ENCODE data around the gene ZNF804A.

ZNF804A gene

GRCh38 chr2:184906160-184906559, 307.8 kb downstream of the ZNF804A start:
- Histone ChIP-seq H3K4me3 (no peak overlapping the region), H3K27me3 (no peaks in the 10 kb centered on the region), H3K4me1 (no peaks in the 10 kb centered on the region), H3K36me3 (no peaks in the 10 kb centered on the region), H3K27ac (no peak overlapping the region), H3K9me3 (no peaks in the 10 kb centered on the region)
- TF ChIP-seq CTCF (IDR thresholded peaks at IDR 0.05) = no peak
- DNase-seq = no peak
- intact Hi-C loops (cut with DNase I; ENCODE audit: low total_unique reads) = no loop called here

DNA sequence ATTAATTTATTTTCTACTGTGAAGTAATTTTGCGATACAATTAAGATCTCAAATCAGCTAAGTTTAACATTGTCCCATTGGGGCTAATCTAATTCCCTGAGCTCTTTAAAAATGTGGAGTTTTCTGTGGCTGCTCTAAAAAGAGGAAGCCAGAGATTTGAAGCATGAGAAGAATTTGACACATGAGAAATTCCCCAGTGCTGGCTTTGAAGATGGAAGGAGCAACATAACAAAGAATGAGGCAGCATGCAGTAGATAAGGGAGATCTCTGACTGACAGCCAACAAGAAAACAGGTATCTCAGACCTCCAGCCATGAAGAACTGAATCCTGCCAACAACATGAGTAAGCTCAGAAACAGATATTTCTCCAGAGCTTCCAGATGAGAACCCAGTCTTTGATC, 308.4 kb downstream of the ZNF804A start:
- no peak for TF ChIP-seq CTCF (IDR thresholded peaks at IDR 0.05)
- no peaks in the 10 kb centered on the region for H3K27me3 ChIP-seq
- no peak for DNase-seq
- H3K4me3 ChIP-seq = no peak overlapping the region
- intact Hi-C loops (cut with DNase I; ENCODE audit: low total_unique reads) = no loop called here
- no peak overlapping the region for H3K27ac ChIP-seq
- H3K4me1 ChIP-seq = no peaks in the 10 kb centered on the region
- no peaks in the 10 kb centered on the region for H3K36me3 ChIP-seq
- H3K9me3 ChIP-seq = no peaks in the 10 kb centered on the region

DNA sequence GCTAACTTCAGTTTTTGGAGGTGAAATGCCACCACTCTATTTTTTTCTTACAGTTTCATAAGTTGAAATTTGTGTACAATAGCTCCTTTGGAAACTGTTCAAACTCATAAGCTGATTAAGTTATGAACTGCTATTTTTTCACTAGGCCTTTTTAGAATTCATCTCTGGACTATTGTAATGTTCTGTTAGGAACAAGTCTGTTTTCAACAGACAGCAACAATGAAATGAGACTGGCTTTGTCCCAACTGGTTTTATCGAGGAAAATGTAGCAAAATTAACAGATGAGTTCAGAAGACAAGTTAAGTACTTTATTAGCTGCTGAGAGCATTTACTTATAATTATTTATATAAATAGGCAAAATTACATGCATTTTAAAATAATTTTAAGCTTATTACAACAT, 310.6 kb downstream of the ZNF804A start:
- Histone ChIP-seq H3K9me3 (peaks cover 0 to 4% (median 0%) of the 10 kb centered on the region in 3 donors), H3K4me1 (no peaks in the 10 kb centered on the region), H3K27ac (no peak overlapping the region), H3K27me3 (no peaks in the 10 kb centered on the region), H3K4me3 (no peak overlapping the region), H3K36me3 (no peaks in the 10 kb centered on the region)
- DNase-seq = no peak
- TF ChIP-seq CTCF (IDR thresholded peaks at IDR 0.05) = no peak
- intact Hi-C loops (cut with DNase I; ENCODE audit: low total_unique reads) = no loop called here

GRCh38 chr2:184920451-184920965, 322.2 kb downstream of the ZNF804A start:
- Histone ChIP-seq H3K9me3 (no peaks in the 10 kb centered on the region), H3K27me3 (no peaks in the 10 kb centered on the region), H3K27ac (no peak overlapping the region), H3K4me1 (no peaks in the 10 kb centered on the region), H3K4me3 (no peak overlapping the region), H3K36me3 (no peaks in the 10 kb centered on the region)
- no peak for DNase-seq
- TF ChIP-seq CTCF (IDR thresholded peaks at IDR 0.05) = no peak
- intact Hi-C loops (cut with DNase I; ENCODE audit: low total_unique reads) = no loop called here

GRCh38 chr2:184921676-184922075, 323.3 kb downstream of the ZNF804A start:
- no peak for DNase-seq
- Histone ChIP-seq H3K27ac (no peak overlapping the region), H3K36me3 (no peaks in the 10 kb centered on the region), H3K4me3 (no peak overlapping the region), H3K27me3 (no peaks in the 10 kb centered on the region), H3K9me3 (peaks cover 0 to 4% (median 0%) of the 10 kb centered on the region in 3 donors), H3K4me1 (no peaks in the 10 kb centered on the region)
- no peak for TF ChIP-seq CTCF (IDR thresholded peaks at IDR 0.05)
- intact Hi-C loops (cut with DNase I; ENCODE audit: low total_unique reads) = no loop called here

DNA sequence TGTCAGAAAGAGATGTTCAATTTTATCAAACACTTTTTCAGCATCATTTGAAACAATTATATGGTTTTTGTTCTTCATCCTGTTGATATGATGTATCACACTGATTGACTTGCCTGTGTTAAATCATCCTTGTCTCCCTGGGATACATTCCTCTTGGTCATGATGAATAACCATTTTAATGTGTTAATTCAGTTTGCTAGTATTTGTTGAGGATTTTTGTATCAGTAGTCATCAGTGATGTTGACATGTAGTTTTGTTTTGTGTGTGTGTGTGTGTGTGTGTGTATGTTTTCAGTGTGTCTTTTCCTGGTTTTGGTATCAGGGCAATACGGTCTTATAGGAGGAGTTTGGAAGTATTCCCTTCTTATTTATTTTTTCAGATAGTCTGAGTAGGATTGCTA, 325.4 kb downstream of the ZNF804A start:
- TF ChIP-seq CTCF (IDR thresholded peaks at IDR 0.05) = no peak
- H3K27me3 ChIP-seq = no peaks in the 10 kb centered on the region
- H3K36me3 ChIP-seq = no peaks in the 10 kb centered on the region
- peaks cover 0 to 9% (median 0%) of the 10 kb centered on the region in 3 donors for H3K9me3 ChIP-seq
- no peak for DNase-seq
- no peak overlapping the region for H3K27ac ChIP-seq
- no peaks in the 10 kb centered on the region for H3K4me1 ChIP-seq
- intact Hi-C loops (cut with DNase I; ENCODE audit: low total_unique reads) = no loop called here
- no peak overlapping the region for H3K4me3 ChIP-seq

Measured in tibial artery (tissue), 4 donors.